GM18858 (cell line): ENCODE results near the gene CCL28.
"Not testable (repeated sequence)": the region's sequence is repeated elsewhere in the genome, so short reads cannot be mapped to it uniquely, and the experiment has no call there.

Experiments used
- ATAC-seq: cut with Tn5 transposase; IDR thresholded peaks from one replicate; pipeline ENCODE4 v1.9.1; 2021; ENCODE audit not compliant: unreplicated experiment

The CCL28 gene

GRCh38 chr5:43412156-43412555 lies at the start of gene CCL28:
Gene CCL28, minus strand, starts transcription at chr5:43412391. Its CDS starts 75 bp downstream, at chr5:43412316.
- ATAC-seq = no peak

- ATAC-seq = no peak
Measured at GRCh38 chr5:43461066-43461465, 48.9 kb upstream of the CCL28 start.

- ATAC-seq = no peak
Measured at GRCh38 chr5:43456556-43456955, 44.4 kb upstream of the CCL28 start.

GRCh38 chr5:43441575-43441974 lies 29.4 kb upstream of the CCL28 start:
- ATAC-seq = not testable (repeated sequence)

- ATAC-seq = no peak
Measured at GRCh38 chr5:43437062-43437660, 25.0 kb upstream of the CCL28 start.

- no peak for ATAC-seq
Measured at GRCh38 chr5:43433382-43433781, 21.2 kb upstream of the CCL28 start.

- no peak for ATAC-seq
Measured at GRCh38 chr5:43432486-43433375, 20.5 kb upstream of the CCL28 start.

- ATAC-seq = no peak
Measured at GRCh38 chr5:43429706-43430105, 17.5 kb upstream of the CCL28 start.

GRCh38 chr5:43429016-43429415 lies 16.8 kb upstream of the CCL28 start:
- no peak for ATAC-seq

- ATAC-seq = no peak
Measured at GRCh38 chr5:43427306-43427705, 15.1 kb upstream of the CCL28 start.

GRCh38 chr5:43425983-43426382 lies 13.8 kb upstream of the CCL28 start:
- ATAC-seq = no peak

GRCh38 chr5:43423086-43423485 lies 10.9 kb upstream of the CCL28 start:
- ATAC-seq = not testable (repeated sequence)

GRCh38 chr5:43422143-43422542 lies 10.0 kb upstream of the CCL28 start:
- no peak for ATAC-seq

- no peak for ATAC-seq
Measured at GRCh38 chr5:43421450-43422133, 9.4 kb upstream of the CCL28 start.

- no peak for ATAC-seq
Measured at GRCh38 chr5:43420241-43420640, 8.1 kb upstream of the CCL28 start.

- no peak for ATAC-seq
Measured at GRCh38 chr5:43418561-43418960, 6.4 kb upstream of the CCL28 start.

GRCh38 chr5:43416803-43417394 lies 4.7 kb upstream of the CCL28 start:
- no peak for ATAC-seq

- no peak for ATAC-seq
Measured at GRCh38 chr5:43415935-43416802, 4.0 kb upstream of the CCL28 start.

- ATAC-seq = no peak
Measured at GRCh38 chr5:43413966-43414365, 1.8 kb upstream of the CCL28 start.

GRCh38 chr5:43412644-43413043 lies 453 bp upstream of the CCL28 start:
- ATAC-seq = no peak
